Measurements from ENCODE around the gene IL6ST.

- TF ChIP-seq EZH2 (IDR thresholded peaks at IDR 0.05; ENCODE audit: low read depth), result no peak
- TF ChIP-seq CTCF (conservative IDR thresholded peaks at IDR 0.05), result no peak
Measured at GRCh38 chr5:55923865-55924500, 70.8 kb downstream of the IL6ST start.

Measured in PC-9 (cell line).